SU-DHL-6 (cell line): ENCODE data around the gene AKAP8.

ENCODE experiments used
- H2AFZ ChIP-seq: fragments of 200-600 bp; sonication (generic); 2 replicates; pipeline ENCODE4 v1.6.1; 2014; ENCODE audit warnings: low read depth, mild to moderate bottlenecking, moderate library complexity, mixed read lengths, antibody characterized with exemption, low read length; ENCODE audit not compliant: severe bottlenecking
- H3F3A ChIP-seq: fragments of 200-600 bp; shearing (Covaris generic); 2 replicates; pipeline ENCODE4 v1.6.0; 2016; ENCODE audit warnings: antibody characterized with exemption, mild to moderate bottlenecking; ENCODE audit not compliant: insufficient read depth
- H3K27ac ChIP-seq: fragments of 200-600 bp; sonication (generic); 2 replicates; pipeline ENCODE4 v1.5.1; 2016; ENCODE audit warnings: low read depth, mild to moderate bottlenecking, low read length, moderate library complexity, mixed read lengths
- H3K27me3 ChIP-seq: fragments of 200-600 bp; sonication (generic), shearing (Covaris generic); 2 replicates; pipeline ENCODE4 v1.6.0; 2014; ENCODE audit warnings: mild to moderate bottlenecking, low read length
- H3K36me3 ChIP-seq: fragments of 200-600 bp; sonication (generic); 2 replicates; pipeline ENCODE4 v1.6.1; 2014; ENCODE audit warnings: mild to moderate bottlenecking, low read length, mixed read lengths
- H3K4me2 ChIP-seq: fragments of 300-600, 200-600 bp; shearing (Covaris generic), sonication (generic); 2 replicates; pipeline ENCODE4 v1.6.0; 2014; ENCODE audit warnings: low read length, low read depth, mild to moderate bottlenecking; ENCODE audit not compliant: poor library complexity, severe bottlenecking
- H3K4me3 ChIP-seq: fragments of 200-600 bp; sonication (generic); 2 replicates; pipeline ENCODE4 v1.5.1; 2014; ENCODE audit warnings: antibody characterized with exemption, low read length, mild to moderate bottlenecking, mixed read lengths; ENCODE audit not compliant: insufficient read depth, poor library complexity, severe bottlenecking
- H3K79me2 ChIP-seq: fragments of 200-600 bp; sonication (generic); 2 replicates; pipeline ENCODE4 v1.6.1; 2014; ENCODE audit warnings: mild to moderate bottlenecking, low read length, moderate library complexity; ENCODE audit not compliant: insufficient read depth
- H3K9ac ChIP-seq: fragments of 200-600 bp; sonication (generic); 2 replicates; pipeline ENCODE4 v1.7.0; 2014; ENCODE audit warnings: mild to moderate bottlenecking, low read length
- H3K9me2 ChIP-seq: fragments of 200-600 bp; sonication (generic); replicated peaks from 2 replicates; pipeline ENCODE4 v1.6.1; 2014; ENCODE audit warnings: low read length; ENCODE audit not compliant: insufficient read depth
- H3K9me3 ChIP-seq: fragments of 200-600 bp; sonication (generic); 2 replicates; pipeline ENCODE4 v1.6.1; 2014; ENCODE audit warnings: low read length, mixed read lengths; ENCODE audit not compliant: insufficient read depth
- H4K20me1 ChIP-seq: fragments of 200-600 bp; sonication (generic); 2 replicates; pipeline ENCODE4 v1.6.1; 2014; ENCODE audit warnings: low read depth, mild to moderate bottlenecking, antibody characterized with exemption, low read length, moderate library complexity, mixed read lengths
- EZH2phosphoT487 ChIP-seq: fragments of 200-600 bp; sonication (generic), shearing (Covaris generic); conservative IDR thresholded peaks from 2 replicates; pipeline ENCODE4 v1.6.1; 2018; ENCODE audit warnings: mild to moderate bottlenecking, antibody characterized with exemption, low read length, moderate library complexity, mixed read lengths
- TF ChIP-seq, protein P1 (sequence below): fragments of 200-600 bp; sonication (generic); IDR thresholded peaks from one replicate; pipeline ENCODE4 v1.5.1; 2017; ENCODE audit warnings: antibody characterized with exemption, mild to moderate bottlenecking, low read length, moderate library complexity; ENCODE audit not compliant: insufficient read depth, poor library complexity, severe bottlenecking

AKAP8 gene

DNA sequence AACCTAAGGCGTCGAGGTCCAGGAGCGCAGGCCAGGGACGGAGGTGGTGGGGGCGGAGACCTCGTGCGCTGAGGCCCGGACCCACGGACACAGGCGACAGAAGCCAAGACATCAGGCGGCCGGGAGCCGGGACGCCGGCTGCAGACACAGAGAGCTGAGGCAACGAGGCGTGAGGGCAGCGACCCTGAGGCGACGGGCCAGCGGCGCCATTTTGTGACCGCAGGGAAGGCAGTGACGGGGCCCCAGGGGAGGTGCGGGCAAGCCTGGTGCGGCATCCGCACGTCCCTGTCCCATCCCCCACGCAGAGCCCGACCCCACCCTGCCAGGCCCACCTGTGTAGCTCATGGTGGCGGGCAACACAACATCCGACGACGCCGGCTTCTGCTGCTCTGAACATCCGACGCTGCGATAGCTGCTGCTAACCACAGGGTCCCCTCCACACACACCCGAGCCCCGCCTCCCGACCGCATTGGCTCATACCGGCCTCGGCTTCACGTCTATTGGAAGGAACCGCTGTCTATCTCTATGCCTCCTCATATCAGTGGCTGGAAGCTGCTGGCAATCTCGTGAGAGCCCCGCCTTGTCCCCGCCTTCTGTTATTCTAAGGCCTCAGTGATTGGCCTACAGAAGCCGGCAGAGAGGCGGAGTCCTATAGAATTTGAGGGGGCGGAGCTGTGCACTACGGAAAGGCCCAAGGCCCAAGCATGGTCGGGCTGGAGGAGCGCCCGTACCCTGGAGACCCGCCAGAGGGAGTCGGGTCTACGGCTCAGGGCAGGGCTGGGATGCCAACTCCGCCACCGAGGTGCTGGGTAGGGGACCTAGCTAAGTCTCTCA is 39.2 kb upstream of the AKAP8 start, which contains the start of gene AKAP8L:
Gene AKAP8L, minus strand, starts transcription at position 410 of the 834 bp plus-strand sequence. Its CDS starts 65 bp downstream, at position 345.
- H3K4me2 ChIP-seq, result peak within 1 kb of the TSS; percentile 82
- H3K9ac ChIP-seq, result peak within 1 kb of the TSS; percentile 95
- no peaks in the 10 kb centered on the region for H3K27me3 ChIP-seq
- H3K9me3 ChIP-seq, result no peaks in the 10 kb centered on the region
- peak within 1 kb of the TSS; percentile 93 for H3K4me3 ChIP-seq
- peaks cover 6% of the 10 kb centered on the region; the same call in 1 of the 2 replicates for H3K36me3 ChIP-seq
- H3K9me2 ChIP-seq, result no peaks in the 10 kb centered on the region
- H2AFZ ChIP-seq, result peak within 1 kb of the TSS; percentile 22
- H3K27ac ChIP-seq, result peak within 1 kb of the TSS; percentile 71
- TF ChIP-seq EZH2phosphoT487, result no peak
- TF ChIP-seq, protein P1, sequence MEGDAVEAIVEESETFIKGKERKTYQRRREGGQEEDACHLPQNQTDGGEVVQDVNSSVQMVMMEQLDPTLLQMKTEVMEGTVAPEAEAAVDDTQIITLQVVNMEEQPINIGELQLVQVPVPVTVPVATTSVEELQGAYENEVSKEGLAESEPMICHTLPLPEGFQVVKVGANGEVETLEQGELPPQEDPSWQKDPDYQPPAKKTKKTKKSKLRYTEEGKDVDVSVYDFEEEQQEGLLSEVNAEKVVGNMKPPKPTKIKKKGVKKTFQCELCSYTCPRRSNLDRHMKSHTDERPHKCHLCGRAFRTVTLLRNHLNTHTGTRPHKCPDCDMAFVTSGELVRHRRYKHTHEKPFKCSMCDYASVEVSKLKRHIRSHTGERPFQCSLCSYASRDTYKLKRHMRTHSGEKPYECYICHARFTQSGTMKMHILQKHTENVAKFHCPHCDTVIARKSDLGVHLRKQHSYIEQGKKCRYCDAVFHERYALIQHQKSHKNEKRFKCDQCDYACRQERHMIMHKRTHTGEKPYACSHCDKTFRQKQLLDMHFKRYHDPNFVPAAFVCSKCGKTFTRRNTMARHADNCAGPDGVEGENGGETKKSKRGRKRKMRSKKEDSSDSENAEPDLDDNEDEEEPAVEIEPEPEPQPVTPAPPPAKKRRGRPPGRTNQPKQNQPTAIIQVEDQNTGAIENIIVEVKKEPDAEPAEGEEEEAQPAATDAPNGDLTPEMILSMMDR, result peak; percentile 83
- peaks cover 50% of the 10 kb centered on the region for H3K79me2 ChIP-seq
- H3F3A ChIP-seq, result 0 out of 2 replicates have a peak, but pooled peaks cover 8% of the 10 kb centered on the region
- peaks cover 4% of the 10 kb centered on the region; the same call in 1 of the 2 replicates for H4K20me1 ChIP-seq

DNA sequence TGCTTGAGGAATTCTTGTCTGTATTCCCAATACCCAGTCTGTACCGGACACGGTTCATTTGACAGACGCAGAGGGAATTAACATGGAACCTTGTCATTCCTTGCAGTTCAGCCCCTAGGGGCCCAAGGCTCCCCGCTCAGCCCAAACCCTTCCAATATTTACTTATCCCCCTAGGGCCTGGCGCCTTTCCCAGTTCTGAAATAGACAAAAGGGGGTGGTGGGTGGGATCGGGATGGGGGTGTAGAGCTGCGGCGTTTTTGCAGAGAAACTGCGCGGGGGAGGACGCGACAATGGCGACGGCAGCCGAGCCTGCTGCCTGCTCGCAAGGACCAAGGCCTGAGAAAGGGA is 38.6 kb upstream of the AKAP8 start:
- peak overlapping the region; percentile 95 for H3K9ac ChIP-seq
- peaks cover 55% of the 10 kb centered on the region for H3K79me2 ChIP-seq
- 0 out of 2 replicates have a peak, but pooled peaks cover under 1% of the 10 kb centered on the region for H3K36me3 ChIP-seq
- H3K4me3 ChIP-seq, result peak overlapping the region; percentile 93
- no peaks in the 10 kb centered on the region for H3K9me3 ChIP-seq
- H3K27ac ChIP-seq, result peak overlapping the region; percentile 71
- H2AFZ ChIP-seq, result peak overlapping the region; percentile 22
- no peak for TF ChIP-seq EZH2phosphoT487
- TF ChIP-seq, protein P1, result no peak
- 0 out of 2 replicates have a peak, but pooled peaks cover 8% of the 10 kb centered on the region for H3F3A ChIP-seq
- no peaks in the 10 kb centered on the region for H3K9me2 ChIP-seq
- H3K27me3 ChIP-seq, result no peaks in the 10 kb centered on the region
- peak overlapping the region; percentile 82 for H3K4me2 ChIP-seq
- H4K20me1 ChIP-seq, result peaks cover 4% of the 10 kb centered on the region; the same call in 1 of the 2 replicates

GRCh38 chr19:15417699-15418098 is 38.1 kb upstream of the AKAP8 start:
- Histone ChIP-seq H3K9me2 (no peaks in the 10 kb centered on the region), H3K27me3 (no peaks in the 10 kb centered on the region), H3K4me3 (peak overlapping the region; percentile 93), H3F3A (0 out of 2 replicates have a peak, but pooled peaks cover 8% of the 10 kb centered on the region), H3K79me2 (peaks cover 61% of the 10 kb centered on the region), H3K9me3 (no peaks in the 10 kb centered on the region), H3K4me2 (peak overlapping the region; percentile 82), H3K36me3 (no peaks in the 10 kb centered on the region), H3K9ac (peak overlapping the region; percentile 95), H2AFZ (no peak overlapping the region), H3K27ac (no peak overlapping the region; the same call in 1 of the 2 replicates), H4K20me1 (peaks cover 8% of the 10 kb centered on the region; the same call in 1 of the 2 replicates)
- TF ChIP-seq, protein P1, result no peak
- TF ChIP-seq EZH2phosphoT487, result no peak
